Right ventricle myocardium inferior (tissue), 1 donor: Measurements from ENCODE around the gene ANO5. TPM values are rescaled to one million over a fixed set of nuclear protein-coding genes. Genes with fewer than 3 reads are reported as not detected.

Source experiments
- ATAC-seq: fragments of 200-7000 bp; cut with Tn5 transposase; one replicate; pipeline ENCODE4 v1.9.1; 2020; ENCODE audit warnings: mild to moderate bottlenecking, moderate library complexity
- DNase-seq: peaks from one replicate; pipeline ENCODE4 v3.0.0; 2021; ENCODE audit errors: missing footprints
- intact Hi-C: fragments of 100-400 bp; cut with DNase I; formaldehyde crosslinking; loops from one replicate; pipeline ENCODE4 v1.11.0; 2022
- long read RNA-seq: library from polyadenylated mRNA; unstranded; transcript quantifications from one replicate; pipeline ENCODE4 v2.0.0, GENCODE V29; 2021
- total RNA-seq: library from RNA; stranded (reverse); fragmentation: NEBNext Ultra II Directional; extraction: Animal tissue kit (Norgen Biotek cat#: 25700); gene quantifications from one replicate; pipeline ENCODE4 v1.2.1, GENCODE V29; 2021
- donor health status: DM: no; HTN: yes; CAD: no; lungs with severe emphysema.

ANO5 gene
- total RNA-seq = 59.1 TPM
- long read RNA-seq, full-length matches to known transcripts = 6 of 13 reads
- long read RNA-seq, partial matches to known transcripts = 3 of 13 reads
- long read RNA-seq, other reads (novel, unspliced or antisense) = 4 of 13 reads

- peak; percentile 79 for DNase-seq
- intact Hi-C loops = no loop called here
- peak; percentile 94 for ATAC-seq
Observed at GRCh38 chr11:22192642-22193347, at the start of gene ANO5. Gene ANO5 (plus strand): TSS chr11:22193085. CDS start chr11:22193493, 408 bp downstream.

GRCh38 chr11:22151649-22152197 is 41.2 kb upstream of the ANO5 start:
- DNase-seq (no peak), ATAC-seq (no peak)
- intact Hi-C loops = no loop called here

- DNase-seq (no peak), ATAC-seq (no peak)
- intact Hi-C loops = no loop called here
Observed at GRCh38 chr11:22157531-22157930, 35.4 kb upstream of the ANO5 start.

- intact Hi-C loops = no loop called here
- DNase-seq = no peak
Observed at GRCh38 chr11:22161489-22161888, 31.4 kb upstream of the ANO5 start.

GRCh38 chr11:22162756-22163155 is 30.1 kb upstream of the ANO5 start:
- ATAC-seq (no peak), DNase-seq (no peak)
- intact Hi-C loops = no loop called here

More at GRCh38 chr11:22161489-22161888, 31.4 kb upstream of the ANO5 start:
- ATAC-seq = no peak

GRCh38 chr11:22163394-22163797 is 29.5 kb upstream of the ANO5 start:
- ATAC-seq = peak; percentile 75
- intact Hi-C loops = no loop called here
- no peak for DNase-seq

- DNase-seq (no peak), ATAC-seq (no peak)
- intact Hi-C loops = no loop called here
Observed at GRCh38 chr11:22165087-22165486, 27.8 kb upstream of the ANO5 start.

GRCh38 chr11:22165759-22166513 is 26.9 kb upstream of the ANO5 start:
- intact Hi-C loops = no loop called here
- DNase-seq = no peak
- no peak for ATAC-seq

GRCh38 chr11:22169833-22170232 is 23.1 kb upstream of the ANO5 start:
- ATAC-seq (no peak), DNase-seq (no peak)
- intact Hi-C loops = loop anchor here (1.0 kb wide), 1 partner anchor 134 kb away; no protein-coding TSS in a partner anchor

- intact Hi-C loops = no loop called here
- ATAC-seq (no peak), DNase-seq (no peak)
Observed at GRCh38 chr11:22173532-22173931, 19.4 kb upstream of the ANO5 start.

GRCh38 chr11:22177186-22177585 is 15.7 kb upstream of the ANO5 start:
- DNase-seq (no peak), ATAC-seq (no peak)
- intact Hi-C loops = no loop called here

- intact Hi-C loops = no loop called here
- DNase-seq = no peak
- ATAC-seq = no peak
Observed at GRCh38 chr11:22179626-22180025, 13.3 kb upstream of the ANO5 start.

GRCh38 chr11:22180131-22180530 is 12.8 kb upstream of the ANO5 start:
- no peak for DNase-seq

GRCh38 chr11:22189660-22190059 is 3.2 kb upstream of the ANO5 start:
- ATAC-seq = no peak
- intact Hi-C loops = loop anchor here (5.0 kb wide), 1 partner anchor 33 kb away; no protein-coding TSS in a partner anchor
- no peak for DNase-seq

More at GRCh38 chr11:22180131-22180530, 12.8 kb upstream of the ANO5 start:
- intact Hi-C loops = no loop called here
- no peak for ATAC-seq

GRCh38 chr11:22190827-22191463 is 1.9 kb upstream of the ANO5 start:
- intact Hi-C loops = no loop called here
- ATAC-seq = no peak
- DNase-seq = no peak

- intact Hi-C loops = no loop called here
- DNase-seq (no peak), ATAC-seq (peak; percentile 23)
Observed at GRCh38 chr11:22192289-22192641, 620 bp upstream of the ANO5 start.

- DNase-seq (no peak), ATAC-seq (peak; percentile 43)
- intact Hi-C loops = no loop called here
Observed at GRCh38 chr11:22193348-22194051, 615 bp downstream of the ANO5 start.

- intact Hi-C loops = no loop called here
- no peak for ATAC-seq
- DNase-seq = no peak
Observed at GRCh38 chr11:22194306-22194705, 1.4 kb downstream of the ANO5 start.

GRCh38 chr11:22194907-22195306 is 2.0 kb downstream of the ANO5 start:
- DNase-seq (no peak), ATAC-seq (no peak)
- intact Hi-C loops = no loop called here
